DND-41 (cell line): ENCODE measurements around the gene PTMA.

Source experiments
- ATAC-seq: fragments of 200-7000 bp; cut with Tn5 transposase; 3 replicates; pipeline ENCODE4 v1.9.1; 2021; ENCODE audit warnings: low read depth; ENCODE audit not compliant: insufficient read depth
- DNase-seq: peaks from one replicate; pipeline ENCODE4 v3.0.0-alpha.2; 2020
- H2AFZ ChIP-seq: 2 replicates; pipeline ENCODE4 v1.6.0; 2012; ENCODE audit warnings: low read depth, low read length
- H3K27ac ChIP-seq: 2 replicates; pipeline ENCODE4 v1.5.1; 2012; ENCODE audit warnings: low read length, inconsistent platforms
- H3K27me3 ChIP-seq: fragments of 200-600 bp; sonication (generic); 2 replicates; pipeline ENCODE4 v1.6.0; 2012; ENCODE audit warnings: low read length, mild to moderate bottlenecking, inconsistent platforms; ENCODE audit not compliant: insufficient read depth, poor library complexity
- H3K36me3 ChIP-seq: 2 replicates; pipeline ENCODE4 v1.5.1; 2012; ENCODE audit warnings: low read length, inconsistent platforms; ENCODE audit not compliant: insufficient read depth
- H3K4me1 ChIP-seq: 2 replicates; pipeline ENCODE4 v1.5.1; 2012; ENCODE audit warnings: mild to moderate bottlenecking, low read length; ENCODE audit not compliant: insufficient read depth
- H3K4me2 ChIP-seq: 2 replicates; pipeline ENCODE4 v1.6.0; 2012; ENCODE audit warnings: mild to moderate bottlenecking, moderate library complexity, low read length, inconsistent platforms; ENCODE audit not compliant: insufficient read depth
- H3K4me3 ChIP-seq, 2 experiments: fragments of 200-600 bp in 1 of 2; shearing (Covaris generic) in 1 of 2; 2 replicates each; pipeline ENCODE4 v1.5.1; 2012 to 2016; ENCODE audit warnings: inconsistent platforms in 2 of 2, low read length in 2 of 2, mild to moderate bottlenecking in 2 of 2, low read depth in 1 of 2, moderate library complexity in 1 of 2
- H3K79me2 ChIP-seq: 2 replicates; pipeline ENCODE4 v1.6.0; 2012; ENCODE audit warnings: low read length, inconsistent platforms; ENCODE audit not compliant: insufficient read depth
- H3K9ac ChIP-seq: 2 replicates; pipeline ENCODE4 v1.6.0; 2012; ENCODE audit warnings: low read depth, mild to moderate bottlenecking, inconsistent platforms, low read length, moderate library complexity
- H3K9me3 ChIP-seq: 2 replicates; pipeline ENCODE4 v1.5.1; 2012; ENCODE audit warnings: low read length, moderate library complexity, mild to moderate bottlenecking, inconsistent platforms; ENCODE audit not compliant: insufficient read depth, severe bottlenecking
- H4K20me1 ChIP-seq: 2 replicates; pipeline ENCODE4 v1.6.0; 2012; ENCODE audit warnings: low read length; ENCODE audit not compliant: insufficient read depth
- EZH2 ChIP-seq: IDR thresholded peaks from 3 replicates; pipeline ENCODE4 v1.6.1; 2012; ENCODE audit warnings: borderline replicate concordance, low read depth, mild to moderate bottlenecking, moderate library complexity, low read length, inconsistent platforms; ENCODE audit not compliant: severe bottlenecking
- TF ChIP-seq, protein P1 (sequence below): IDR thresholded peaks from 2 replicates; pipeline ENCODE4 v1.5.1; 2012; ENCODE audit warnings: borderline replicate concordance, low read length, moderate library complexity, mild to moderate bottlenecking; ENCODE audit not compliant: poor library complexity, severe bottlenecking; ENCODE audit errors: extremely low read depth

Gene PTMA

DNA sequence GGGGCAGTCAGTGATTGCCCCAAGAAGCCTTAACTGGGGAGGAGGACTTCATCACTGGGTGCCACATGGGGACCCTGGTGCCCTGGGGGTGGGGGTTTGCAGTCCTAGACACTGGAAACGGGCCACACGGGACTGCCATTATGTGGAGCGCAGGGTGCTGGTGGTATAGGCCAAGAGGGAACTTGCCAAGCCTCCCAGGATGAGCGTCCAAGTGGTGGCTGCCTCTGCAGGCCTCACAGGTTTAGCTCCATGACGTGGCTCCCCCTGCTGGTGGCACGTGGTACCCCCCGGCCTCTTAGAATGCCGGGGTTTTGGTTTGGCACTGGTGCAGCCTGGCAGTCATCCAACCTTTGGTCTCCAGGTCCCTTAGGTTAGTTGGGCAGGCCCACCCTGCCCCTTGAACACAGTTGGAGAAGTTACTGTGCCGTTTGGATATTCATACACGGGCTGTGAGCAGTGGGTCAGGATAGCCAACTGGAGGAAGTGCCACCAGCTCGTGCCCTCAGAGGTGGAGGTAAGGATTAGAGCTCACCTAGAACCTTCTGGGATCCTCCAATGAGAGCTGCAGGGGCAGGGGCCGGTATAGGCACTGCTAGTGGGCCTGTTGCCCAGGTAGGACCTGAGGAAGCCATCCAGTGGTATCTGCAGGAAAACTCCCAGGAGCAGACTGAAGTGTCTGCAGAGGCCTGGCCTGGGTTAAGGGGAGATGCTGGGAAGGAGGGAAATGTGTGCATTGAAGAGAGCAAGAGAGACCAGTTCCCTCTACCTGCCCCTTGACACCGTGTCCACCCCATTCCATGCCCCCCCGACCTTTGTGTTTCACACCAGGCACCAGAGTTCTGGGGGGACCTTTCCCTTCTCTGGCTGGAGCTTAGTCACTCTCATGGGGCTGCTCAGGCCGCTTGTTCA, 5.7 kb downstream of the PTMA start:
- ATAC-seq = peak; percentile 62
- H2AFZ ChIP-seq = no peak overlapping the region
- peak overlapping the region; percentile 54 for H3K4me2 ChIP-seq
- H3K27ac ChIP-seq = peak overlapping the region; percentile 57
- peaks cover 30% of the 10 kb centered on the region for H3K4me1 ChIP-seq
- no peaks in the 10 kb centered on the region for H3K9me3 ChIP-seq
- H4K20me1 ChIP-seq = peaks cover 60% of the 10 kb centered on the region
- no peak for TF ChIP-seq EZH2
- TF ChIP-seq, protein P1, sequence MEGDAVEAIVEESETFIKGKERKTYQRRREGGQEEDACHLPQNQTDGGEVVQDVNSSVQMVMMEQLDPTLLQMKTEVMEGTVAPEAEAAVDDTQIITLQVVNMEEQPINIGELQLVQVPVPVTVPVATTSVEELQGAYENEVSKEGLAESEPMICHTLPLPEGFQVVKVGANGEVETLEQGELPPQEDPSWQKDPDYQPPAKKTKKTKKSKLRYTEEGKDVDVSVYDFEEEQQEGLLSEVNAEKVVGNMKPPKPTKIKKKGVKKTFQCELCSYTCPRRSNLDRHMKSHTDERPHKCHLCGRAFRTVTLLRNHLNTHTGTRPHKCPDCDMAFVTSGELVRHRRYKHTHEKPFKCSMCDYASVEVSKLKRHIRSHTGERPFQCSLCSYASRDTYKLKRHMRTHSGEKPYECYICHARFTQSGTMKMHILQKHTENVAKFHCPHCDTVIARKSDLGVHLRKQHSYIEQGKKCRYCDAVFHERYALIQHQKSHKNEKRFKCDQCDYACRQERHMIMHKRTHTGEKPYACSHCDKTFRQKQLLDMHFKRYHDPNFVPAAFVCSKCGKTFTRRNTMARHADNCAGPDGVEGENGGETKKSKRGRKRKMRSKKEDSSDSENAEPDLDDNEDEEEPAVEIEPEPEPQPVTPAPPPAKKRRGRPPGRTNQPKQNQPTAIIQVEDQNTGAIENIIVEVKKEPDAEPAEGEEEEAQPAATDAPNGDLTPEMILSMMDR = peak; percentile 97
- peak; percentile 91 for DNase-seq
- H3K4me3 ChIP-seq = peak overlapping the region in 1 of 2 experiments; percentile 31; a peak in 1 of 4 replicates
- peaks cover 59% of the 10 kb centered on the region for H3K79me2 ChIP-seq
- peaks cover 63% of the 10 kb centered on the region for H3K36me3 ChIP-seq
- H3K27me3 ChIP-seq = no peaks in the 10 kb centered on the region
- H3K9ac ChIP-seq = peak overlapping the region; percentile 37

DNA sequence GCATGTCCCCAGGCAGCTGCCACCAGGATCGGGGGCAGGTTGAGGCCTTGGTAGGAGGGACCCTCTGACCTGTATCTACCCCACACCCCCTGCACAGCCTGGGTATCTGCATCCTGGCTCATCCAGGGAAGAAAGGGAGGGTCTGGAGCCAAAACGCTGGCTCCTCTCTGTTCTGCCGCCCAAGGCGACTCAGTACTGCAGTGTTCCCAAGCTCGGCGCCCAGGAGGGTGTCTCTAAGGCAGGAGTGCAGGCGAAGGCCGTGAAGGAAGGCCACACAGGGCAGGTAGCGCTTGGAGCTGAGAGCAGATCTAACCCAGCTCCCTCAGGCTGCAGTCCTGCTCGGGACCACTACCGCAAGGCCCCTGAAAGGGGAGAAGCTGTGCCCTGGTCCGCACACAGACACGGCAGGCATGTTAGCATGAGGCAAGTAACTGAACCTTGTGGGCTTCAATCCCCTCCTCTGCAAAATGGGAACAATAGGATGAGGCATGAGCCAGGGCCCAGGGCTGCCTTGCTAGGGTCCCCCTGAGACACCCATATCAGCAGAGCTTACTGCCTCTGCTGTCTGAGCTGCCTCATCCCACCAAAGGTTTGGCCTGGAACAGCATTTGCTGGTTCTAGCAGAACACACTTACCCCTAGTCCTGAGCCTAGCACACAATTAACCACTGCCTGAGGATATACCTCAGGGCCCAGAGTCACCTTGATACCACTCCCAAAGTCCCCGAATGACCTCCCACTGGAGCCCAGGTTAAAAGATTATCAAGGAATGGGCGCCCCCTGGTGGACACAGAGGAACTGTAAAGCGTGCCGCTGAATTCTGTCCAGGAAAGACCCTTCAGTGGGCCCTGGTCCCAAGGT, 6.5 kb downstream of the PTMA start:
- Histone ChIP-seq H4K20me1 (peaks cover 51% of the 10 kb centered on the region), H3K79me2 (peaks cover 50% of the 10 kb centered on the region), H2AFZ (no peak overlapping the region), H3K27ac (peak overlapping the region; percentile 55), H3K4me2 (no peak overlapping the region), H3K27me3 (no peaks in the 10 kb centered on the region), H3K9me3 (no peaks in the 10 kb centered on the region), H3K4me1 (peaks cover 30% of the 10 kb centered on the region), H3K36me3 (peaks cover 54% of the 10 kb centered on the region), H3K4me3 (no peak overlapping the region), H3K9ac (peak overlapping the region; percentile 11; the same call in 1 of the 2 replicates)
- TF ChIP-seq EZH2 = no peak
- TF ChIP-seq, protein P1 = peak; percentile 88
- ATAC-seq = peak; percentile 49
- DNase-seq = peak; percentile 82

DNA sequence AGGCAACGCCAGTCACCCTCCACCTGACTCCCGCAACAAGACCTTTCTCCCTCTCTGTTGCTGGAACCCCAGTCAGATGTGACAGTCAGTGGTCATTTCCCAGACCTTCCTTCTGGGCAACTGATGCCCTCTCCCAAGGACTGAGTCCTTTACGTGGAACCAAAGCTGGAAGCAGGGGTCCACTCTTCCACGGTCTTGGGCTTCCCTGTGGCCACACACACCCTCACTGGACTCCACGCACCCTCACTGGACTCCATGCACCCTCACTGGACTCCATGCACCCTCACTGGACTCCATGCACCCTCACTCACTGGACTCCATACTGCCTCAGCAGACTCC, 7.1 kb downstream of the PTMA start:
- Histone ChIP-seq H3K27ac (no peak overlapping the region), H3K27me3 (no peaks in the 10 kb centered on the region), H3K4me3 (no peak overlapping the region), H4K20me1 (peaks cover 45% of the 10 kb centered on the region), H3K4me1 (peaks cover 30% of the 10 kb centered on the region), H3K9ac (no peak overlapping the region), H2AFZ (no peak overlapping the region), H3K9me3 (no peaks in the 10 kb centered on the region), H3K4me2 (no peak overlapping the region), H3K79me2 (peaks cover 44% of the 10 kb centered on the region), H3K36me3 (peaks cover 48% of the 10 kb centered on the region)
- DNase-seq (no peak), ATAC-seq (no peak)
- no peak for TF ChIP-seq EZH2
- TF ChIP-seq, protein P1 = no peak
